DMS153 treated with DMSO at 0.1 percent for 48 hours (cell line): Measurements from ENCODE around the gene TAF11.
"Not testable (repeated sequence)": the region's sequence is repeated elsewhere in the genome, so short reads cannot be mapped to it uniquely, and the experiment has no call there.

Experiments
- DNase-seq: peaks from one replicate; lab custom pipeline; 2025; ENCODE audit not compliant: unreplicated experiment; lab: John Stamatoyannopoulos, UW

Gene TAF11

GRCh38 chr6:34906826-34907225, 19.0 kb upstream of the TAF11 start:
- no peak for DNase-seq

- no peak for DNase-seq
Measured at GRCh38 chr6:34904990-34905613, 17.3 kb upstream of the TAF11 start.

GRCh38 chr6:34901930-34902329, 14.1 kb upstream of the TAF11 start:
- DNase-seq = no peak

- no peak for DNase-seq
Measured at GRCh38 chr6:34900321-34901031, 12.6 kb upstream of the TAF11 start.

- not testable (repeated sequence) for DNase-seq
Measured at GRCh38 chr6:34899748-34900147, 11.9 kb upstream of the TAF11 start.

- no peak for DNase-seq
Measured at GRCh38 chr6:34897716-34898115, 9.9 kb upstream of the TAF11 start.

- DNase-seq = no peak
Measured at GRCh38 chr6:34897130-34897529, 9.3 kb upstream of the TAF11 start.

GRCh38 chr6:34894693-34895092, 6.9 kb upstream of the TAF11 start:
- DNase-seq = no peak

- no peak for DNase-seq
Measured at GRCh38 chr6:34891296-34891695, 3.5 kb upstream of the TAF11 start.

GRCh38 chr6:34890533-34890925, 2.7 kb upstream of the TAF11 start:
- no peak for DNase-seq

GRCh38 chr6:34888874-34889555, 1.2 kb upstream of the TAF11 start, which contains the start of gene ANKS1A:
Gene ANKS1A, plus strand, starts transcription at chr6:34889255. Its CDS starts 148 bp downstream, at chr6:34889403.
- DNase-seq = peak; percentile 67

GRCh38 chr6:34888514-34888856, 643 bp upstream of the TAF11 start:
- peak; percentile 35 for DNase-seq

- DNase-seq = not testable (repeated sequence)
Measured at GRCh38 chr6:34885837-34886236, 2.0 kb downstream of the TAF11 start.

- DNase-seq = no peak
Measured at GRCh38 chr6:34884996-34885395, 2.8 kb downstream of the TAF11 start.

GRCh38 chr6:34884073-34884472, 3.8 kb downstream of the TAF11 start:
- not testable (repeated sequence) for DNase-seq

GRCh38 chr6:34877869-34878485, 9.9 kb downstream of the TAF11 start:
- DNase-seq = no peak

- DNase-seq = no peak
Measured at GRCh38 chr6:34877259-34877658, 10.6 kb downstream of the TAF11 start.

GRCh38 chr6:34876472-34876871, 11.4 kb downstream of the TAF11 start:
- no peak for DNase-seq

GRCh38 chr6:34875292-34876213, 12.3 kb downstream of the TAF11 start:
- no peak for DNase-seq

GRCh38 chr6:34872332-34872731, 15.5 kb downstream of the TAF11 start:
- no peak for DNase-seq

- no peak for DNase-seq
Measured at GRCh38 chr6:34871853-34872252, 16.0 kb downstream of the TAF11 start.
